Panc1 (cell line): Measurements from ENCODE around the gene ZNF367. TPM values are rescaled to one million over a fixed set of nuclear protein-coding genes. Genes with fewer than 3 reads are reported as not detected.

Experiments
- ATAC-seq: fragments of 200-7000 bp; cut with Tn5 transposase; 2 replicates; pipeline ENCODE4 v1.9.1; 2020; ENCODE audit warnings: mild to moderate bottlenecking, moderate library complexity
- BruUV-seq: library from RNA; stranded (reverse); fragments of 400-500 nt; replicated peaks from 2 replicates; lab custom pipeline; 2021; lab: Mats Ljungman, UMichigan
- CTCF ChIA-PET: fragments of 300-600 bp; sonication (Branson Sonifier 250); formaldehyde crosslinking; loops from one replicate; lab custom pipeline; 2022; ENCODE audit warnings: antibody characterized with exemption; lab: Charles Lee
- POLR2A ChIA-PET: fragments of 300-600 bp; sonication (Branson Sonifier 250); formaldehyde crosslinking; loops from one replicate; lab custom pipeline; 2022; ENCODE audit warnings: antibody characterized with exemption; lab: Charles Lee
- DNase-seq: peaks from one replicate; pipeline ENCODE4 v3.0.0-alpha.2; 2010; ENCODE audit warnings: low read depth, low spot score
- H3K27ac ChIP-seq: 2 replicates; pipeline ENCODE4 v1.5.1; 2011; ENCODE audit warnings: mild to moderate bottlenecking, low read length, inconsistent platforms
- H3K27me3 ChIP-seq: fragments of 200-500 bp; sonication (Bioruptor generic); 2 replicates; pipeline ENCODE4 v1.6.0; 2014; ENCODE audit warnings: low read length, inconsistent platforms; ENCODE audit not compliant: control insufficient read depth, insufficient read depth
- H3K36me3 ChIP-seq: fragments of 200-500 bp; sonication (Bioruptor generic); 2 replicates; pipeline ENCODE4 v1.5.1; 2014; ENCODE audit warnings: inconsistent platforms, mild to moderate bottlenecking, low read length, moderate library complexity; ENCODE audit not compliant: control insufficient read depth, insufficient read depth
- H3K4me1 ChIP-seq: 2 replicates; pipeline ENCODE4 v1.5.1; 2011; ENCODE audit warnings: inconsistent platforms, mild to moderate bottlenecking, low read length, moderate library complexity; ENCODE audit not compliant: control insufficient read depth, insufficient read depth
- H3K4me3 ChIP-seq, 2 experiments: 2 replicates each; pipeline ENCODE4 v1.5.1; 2011 to 2012; ENCODE audit warnings: low read depth in 2 of 2, low read length in 2 of 2, mild to moderate bottlenecking in 2 of 2, inconsistent platforms in 1 of 2, moderate library complexity in 1 of 2
- H3K9me3 ChIP-seq: fragments of 200-500 bp; sonication (Bioruptor generic); 2 replicates; pipeline ENCODE4 v1.5.1; 2014; ENCODE audit warnings: low read depth, mild to moderate bottlenecking, inconsistent platforms, low read length, moderate library complexity; ENCODE audit not compliant: control insufficient read depth, insufficient read depth
- CTCF ChIP-seq: fragments of 450-650 bp; IDR thresholded peaks from 2 replicates; pipeline ENCODE4 v1.5.1; 2017; ENCODE audit warnings: mild to moderate bottlenecking
- POLR2AphosphoS5 ChIP-seq: IDR thresholded peaks from 2 replicates; pipeline ENCODE4 v1.6.1; 2012; ENCODE audit warnings: mild to moderate bottlenecking, low read depth, low read length, moderate library complexity
- REST ChIP-seq, 2 experiments: IDR thresholded peaks; 2 replicates each; pipeline ENCODE4 v1.6.1; 2011 to 2012; ENCODE audit warnings: low read depth in 2 of 2, control low read depth in 1 of 2, low read length in 1 of 2, mild to moderate bottlenecking in 1 of 2, moderate library complexity in 1 of 2; ENCODE audit not compliant: insufficient read depth in 1 of 2
- SIN3A ChIP-seq: IDR thresholded peaks from 2 replicates; pipeline ENCODE4 v1.6.1; 2012; ENCODE audit warnings: low read depth, mild to moderate bottlenecking, low read length, moderate library complexity, borderline replicate concordance; ENCODE audit not compliant: insufficient read depth
- TCF7L2 ChIP-seq: IDR thresholded peaks from 2 replicates; pipeline ENCODE4 v1.6.1; 2011; ENCODE audit warnings: mild to moderate bottlenecking, low read depth, low read length, inconsistent platforms
- in situ Hi-C: cut with HindIII; loops from 2 replicates; pipeline ENCODE4 v1.10.0; 2016; ENCODE audit warnings: low sequenced_read_pairs, low pct_unique_long_range_greater_than_20kb
- intact Hi-C: fragments of 100-400 bp; cut with micrococcal nuclease; formaldehyde crosslinking; loops from one replicate; pipeline ENCODE4 v1.10.0; 2022; ENCODE audit not compliant: unreplicated experiment
- total RNA-seq: library from RNA; stranded (reverse); gene quantifications from one replicate; pipeline ENCODE4 v1.2.1, GENCODE V29; 2021; ENCODE audit not compliant: unreplicated experiment

ZNF367 gene
- total RNA-seq, 1 experiment from 2014 or later, result 12.4 TPM

- Histone ChIP-seq H3K9me3 (no peaks in the 10 kb centered on the region), H3K27ac (no peak overlapping the region), H3K4me1 (no peaks in the 10 kb centered on the region), H3K4me3 (no peak overlapping the region), H3K27me3 (no peaks in the 10 kb centered on the region), H3K36me3 (no peaks in the 10 kb centered on the region)
- TF ChIP-seq POLR2AphosphoS5, result no peak
- no peak for TF ChIP-seq SIN3A
- TF ChIP-seq CTCF, result no peak
- TF ChIP-seq TCF7L2, result no peak
- TF ChIP-seq REST (IDR thresholded peaks at IDR 0.05; ENCODE audit: insufficient read depth in 1 of 2, low read depth in 2 of 2, low read length in 1 of 2), result no peak
- BruUV-seq, result no TSS peak
- ATAC-seq (no peak), DNase-seq (no peak)
- in situ Hi-C loops (no loop called here), intact Hi-C loops (no loop called here)
- ChIA-PET POLR2A (no interaction called here), CTCF (no interaction called here)
These were observed 18.4 kb upstream of the ZNF367 start for GRCh38 chr9:96436456-96437126.

- no peaks in the 10 kb centered on the region for H3K4me1 ChIP-seq
- ATAC-seq (no peak), DNase-seq (no peak)
- intact Hi-C loops (no loop called here), in situ Hi-C loops (no loop called here)
- no peaks in the 10 kb centered on the region for H3K36me3 ChIP-seq
- no peak for TF ChIP-seq CTCF
- TF ChIP-seq SIN3A, result no peak
- TF ChIP-seq POLR2AphosphoS5, result no peak
- TF ChIP-seq TCF7L2, result no peak
- no peak for TF ChIP-seq REST (IDR thresholded peaks at IDR 0.05; ENCODE audit: insufficient read depth in 1 of 2, low read depth in 2 of 2, low read length in 1 of 2)
- no TSS peak for BruUV-seq
- no peaks in the 10 kb centered on the region for H3K9me3 ChIP-seq
- no peak overlapping the region for H3K27ac ChIP-seq
- ChIA-PET POLR2A (no interaction called here), CTCF (interaction anchor here (0.7 kb wide), 1 partner anchor 216 kb away, joined by 3 read pairs; no protein-coding TSS in a partner anchor)
- H3K4me3 ChIP-seq, result no peak overlapping the region
- H3K27me3 ChIP-seq, result no peaks in the 10 kb centered on the region
These were observed 17.9 kb upstream of the ZNF367 start for GRCh38 chr9:96436063-96436455.
